Kidney epithelial cell (primary cell): ENCODE data around the gene TM6SF1. TPM values are rescaled to one million over a fixed set of nuclear protein-coding genes. Genes with fewer than 3 reads are reported as not detected.

Experiments
- DNase-seq: peaks from one replicate; pipeline ENCODE4 v3.0.0-alpha.2; 2010; ENCODE audit warnings: low read depth
- H3K27me3 ChIP-seq: 2 replicates; pipeline ENCODE4 v1.6.0; 2011; ENCODE audit warnings: low read length; ENCODE audit not compliant: control insufficient read depth, insufficient read depth
- H3K36me3 ChIP-seq: 2 replicates; pipeline ENCODE4 v1.5.1; 2011; ENCODE audit warnings: low read length; ENCODE audit not compliant: control insufficient read depth, insufficient read depth
- H3K4me3 ChIP-seq: 2 replicates; pipeline ENCODE4 v1.5.1; 2011; ENCODE audit warnings: low read depth, mild to moderate bottlenecking, control low read depth, low read length
- CTCF ChIP-seq: IDR thresholded peaks from 2 replicates; pipeline ENCODE4 v1.5.1; 2011; ENCODE audit warnings: mild to moderate bottlenecking, moderate library complexity, low read length, control low read depth, inconsistent platforms; ENCODE audit not compliant: insufficient read depth, poor library complexity, severe bottlenecking
- total RNA-seq: library from RNA; depleted of rRNA; stranded (reverse); fragments of >200 nt; gene quantifications from 2 replicates; pipeline ENCODE4 v1.2.3, GENCODE V29; 2015

Gene TM6SF1
- total RNA-seq, 1 donor from 2014 or later, result 21.4 TPM

- no peak overlapping the region for H3K4me3 ChIP-seq
- H3K36me3 ChIP-seq, result no peaks in the 10 kb centered on the region
- no peak for TF ChIP-seq CTCF
- no peak for DNase-seq
- H3K27me3 ChIP-seq, result no peaks in the 10 kb centered on the region
These were observed 71.5 kb downstream of the TM6SF1 start for GRCh38 chr15:83178869-83179325.

GRCh38 chr15:83185561-83185960 lies 78.1 kb downstream of the TM6SF1 start:
- no peak for TF ChIP-seq CTCF
- no peaks in the 10 kb centered on the region for H3K27me3 ChIP-seq
- no peak for DNase-seq
- H3K4me3 ChIP-seq, result no peak overlapping the region
- no peaks in the 10 kb centered on the region for H3K36me3 ChIP-seq

Other genes starting within 250 kb of the TM6SF1 start
- gene HOMER2, start 154.9 kb upstream of the TM6SF1 start, total RNA-seq, result 56.4 and 59.6 TPM in 2 replicates
- 37.2 and 39.2 TPM in 2 replicates for gene RAMAC, start 121.4 kb upstream of the TM6SF1 start, total RNA-seq
- gene C15orf40, start 96.0 kb upstream of the TM6SF1 start, total RNA-seq, result 9.9 and 21.2 TPM in 2 replicates
- 85.4 and 90.0 TPM in 2 replicates for gene BTBD1, start 40.4 kb upstream of the TM6SF1 start, total RNA-seq
- 54.4 and 77.3 TPM in 2 replicates for gene HDGFL3, start 100.2 kb downstream of the TM6SF1 start, total RNA-seq
- gene BNC1, start 177.0 kb downstream of the TM6SF1 start, total RNA-seq, result 21.3 and 25.4 TPM in 2 replicates